GM18517 (cell line): ENCODE results near the gene UCHL3.

ENCODE experiments used
- ATAC-seq: cut with Tn5 transposase; IDR thresholded peaks from one replicate; pipeline ENCODE4 v1.9.1; 2021; ENCODE audit warnings: mild to moderate bottlenecking, moderate library complexity; ENCODE audit not compliant: unreplicated experiment

Gene UCHL3

GRCh38 chr13:75618308-75618707 lies 68.7 kb downstream of the UCHL3 start:
- no peak for ATAC-seq

GRCh38 chr13:75620020-75620419 lies 70.4 kb downstream of the UCHL3 start:
- ATAC-seq = no peak

GRCh38 chr13:75621147-75621546 lies 71.6 kb downstream of the UCHL3 start:
- ATAC-seq = no peak

GRCh38 chr13:75628801-75629200 lies 79.2 kb downstream of the UCHL3 start:
- no peak for ATAC-seq

GRCh38 chr13:75633285-75633684 lies 83.7 kb downstream of the UCHL3 start:
- no peak for ATAC-seq

- no peak for ATAC-seq
Measured at GRCh38 chr13:75635101-75635827, 85.7 kb downstream of the UCHL3 start.

GRCh38 chr13:75635828-75636435 lies 86.3 kb downstream of the UCHL3 start, which contains the start of gene LMO7:
LMO7 (plus strand) TSS chr13:75636330; CDS start chr13:75636658, 328 bp downstream.
- peak; percentile 69 for ATAC-seq

- ATAC-seq = peak; percentile 58
Measured at GRCh38 chr13:75636436-75637180, 87.0 kb downstream of the UCHL3 start.

- no peak for ATAC-seq
Measured at GRCh38 chr13:75637181-75637750, 87.7 kb downstream of the UCHL3 start.

GRCh38 chr13:75639454-75639853 lies 89.9 kb downstream of the UCHL3 start:
- ATAC-seq = no peak

GRCh38 chr13:75641026-75641425 lies 91.4 kb downstream of the UCHL3 start:
- ATAC-seq = no peak

- no peak for ATAC-seq
Measured at GRCh38 chr13:75643182-75643581, 93.6 kb downstream of the UCHL3 start.

- no peak for ATAC-seq
Measured at GRCh38 chr13:75643693-75644092, 94.1 kb downstream of the UCHL3 start.

- ATAC-seq = no peak
Measured at GRCh38 chr13:75645141-75645540, 95.5 kb downstream of the UCHL3 start.

GRCh38 chr13:75647126-75647784 lies 97.7 kb downstream of the UCHL3 start:
- peak; percentile 85 for ATAC-seq

- no peak for ATAC-seq
Measured at GRCh38 chr13:75648446-75648845, 98.9 kb downstream of the UCHL3 start.

- ATAC-seq = no peak
Measured at GRCh38 chr13:75651013-75651412, 101.4 kb downstream of the UCHL3 start.

GRCh38 chr13:75652726-75653125 lies 103.1 kb downstream of the UCHL3 start:
- no peak for ATAC-seq
